ENCODE measurements around the gene DNAI1. TPM values are rescaled to one million over a fixed set of nuclear protein-coding genes. Genes with fewer than 3 reads are reported as not detected.

DNAI1 gene
- total RNA-seq, 1 experiment from 2014 or later = not detected

DNA sequence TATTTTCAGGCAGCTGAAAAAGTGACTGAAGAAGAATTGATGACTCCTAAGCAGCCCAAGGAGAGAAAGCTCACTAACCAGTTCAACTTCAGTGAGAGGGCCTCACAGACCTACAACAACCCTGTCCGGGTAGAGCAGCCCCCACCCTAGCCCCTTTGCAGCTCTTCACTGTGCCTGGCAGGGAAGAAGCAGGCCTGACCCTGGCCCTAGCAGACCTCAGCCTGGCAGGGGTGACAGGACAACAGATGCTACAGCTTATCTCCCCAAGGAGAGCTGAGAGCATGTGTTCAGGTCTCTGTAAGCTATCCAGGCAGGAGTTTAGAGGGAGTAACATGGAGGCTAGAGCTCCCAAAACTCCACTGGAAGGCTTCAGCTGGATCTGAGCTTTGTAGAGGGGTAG lies 31.8 kb downstream of the DNAI1 start:
- DNase-seq (ENCODE audit: low read depth) = no peak

- no peak for DNase-seq (ENCODE audit: low read depth)
Measured at GRCh38 chr9:34490760-34491159, 32.2 kb downstream of the DNAI1 start.

GRCh38 chr9:34491596-34491995 lies 33.0 kb downstream of the DNAI1 start:
- DNase-seq (ENCODE audit: low read depth) = no peak

GRCh38 chr9:34492051-34492450 lies 33.4 kb downstream of the DNAI1 start:
- no peak for DNase-seq (ENCODE audit: low read depth)

DNA sequence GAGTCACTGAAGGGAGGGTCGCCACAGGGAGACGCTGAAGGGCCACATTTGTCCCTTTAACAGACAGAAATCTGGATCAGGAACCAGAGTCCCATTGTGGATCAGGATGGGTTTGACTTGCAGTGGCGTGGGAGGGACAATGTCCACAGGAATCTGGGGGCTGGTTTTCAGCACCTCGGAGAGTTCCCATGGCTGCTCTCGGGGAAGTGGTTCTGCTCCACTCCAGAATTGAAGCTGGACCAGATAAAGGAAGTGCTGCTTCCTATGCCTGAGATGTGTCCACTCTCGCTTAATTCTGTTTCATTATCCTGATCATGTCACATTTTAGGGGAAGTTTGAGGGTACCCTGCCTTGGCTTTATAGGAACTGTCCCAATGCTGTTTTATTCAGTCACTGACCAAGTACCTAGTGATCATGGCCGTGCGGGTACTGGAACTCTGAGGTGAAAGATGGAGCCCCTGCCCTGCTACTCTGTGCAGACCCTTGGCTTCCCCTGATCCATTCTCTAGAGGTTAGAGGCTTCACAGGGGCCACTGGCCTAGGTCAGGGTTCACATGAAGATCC lies 35.4 kb downstream of the DNAI1 start:
- peak; percentile 48 for DNase-seq (ENCODE audit: low read depth)

GRCh38 chr9:34496149-34496712 lies 37.6 kb downstream of the DNAI1 start:
- peak; percentile 65 for DNase-seq (ENCODE audit: low read depth)

DNA sequence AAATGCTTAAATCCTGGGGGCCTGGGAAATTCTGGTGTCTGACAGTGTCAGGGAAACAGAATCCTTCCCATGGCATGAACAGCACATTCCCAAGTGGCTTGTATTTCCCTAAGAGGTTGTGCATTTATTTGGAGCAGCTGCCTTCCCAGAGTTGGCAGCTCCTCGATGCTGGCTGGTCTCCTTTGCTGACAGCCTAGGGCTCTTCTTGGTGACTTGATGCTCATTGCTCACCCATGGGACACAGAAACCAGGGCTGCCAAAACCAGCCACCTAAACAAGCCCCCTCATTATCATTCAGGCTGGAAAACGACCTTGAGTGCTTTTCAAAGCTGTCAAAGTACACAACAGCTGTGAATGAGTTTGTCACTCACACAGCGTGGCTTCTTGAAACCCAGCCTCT lies 39.9 kb downstream of the DNAI1 start:
- DNase-seq (ENCODE audit: low read depth) = no peak

- no peak for DNase-seq (ENCODE audit: low read depth)
Measured at GRCh38 chr9:34499076-34499475, 40.5 kb downstream of the DNAI1 start.

GRCh38 chr9:34500623-34501267 lies 42.1 kb downstream of the DNAI1 start:
- peak; percentile 44 for DNase-seq (ENCODE audit: low read depth)

- no peak for DNase-seq (ENCODE audit: low read depth)
Measured at GRCh38 chr9:34501372-34501771, 42.8 kb downstream of the DNAI1 start.

DNA sequence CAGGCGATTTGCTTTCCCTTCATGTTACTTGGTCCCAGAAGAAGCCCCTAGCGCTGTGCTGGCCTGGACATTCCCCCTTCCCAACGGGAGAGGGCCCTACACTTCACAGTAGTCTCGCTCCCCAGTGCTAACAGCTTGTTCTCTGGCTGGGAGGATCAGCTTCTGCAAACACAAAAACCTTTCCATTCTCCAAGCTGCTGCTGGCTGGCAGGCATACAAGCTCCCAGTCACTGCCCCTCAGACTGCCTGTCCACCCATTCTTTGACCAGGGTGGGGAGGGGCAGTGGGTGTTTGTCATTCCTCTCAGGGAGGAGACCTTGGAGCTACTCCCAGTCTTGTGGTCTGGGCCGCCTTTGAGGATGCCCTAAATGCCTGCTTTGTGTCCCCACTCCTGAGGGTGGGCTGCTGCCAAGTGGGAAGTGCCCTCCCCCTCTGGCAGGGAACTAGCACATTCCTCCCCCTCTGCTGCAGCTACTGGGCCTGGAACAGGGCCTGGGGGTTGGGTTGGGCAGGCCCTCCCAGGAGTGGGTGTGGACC lies 43.4 kb downstream of the DNAI1 start:
- DNase-seq (ENCODE audit: low read depth) = peak; percentile 74

GRCh38 chr9:34502471-34502870 lies 43.9 kb downstream of the DNAI1 start:
- DNase-seq (ENCODE audit: low read depth) = no peak

DNA sequence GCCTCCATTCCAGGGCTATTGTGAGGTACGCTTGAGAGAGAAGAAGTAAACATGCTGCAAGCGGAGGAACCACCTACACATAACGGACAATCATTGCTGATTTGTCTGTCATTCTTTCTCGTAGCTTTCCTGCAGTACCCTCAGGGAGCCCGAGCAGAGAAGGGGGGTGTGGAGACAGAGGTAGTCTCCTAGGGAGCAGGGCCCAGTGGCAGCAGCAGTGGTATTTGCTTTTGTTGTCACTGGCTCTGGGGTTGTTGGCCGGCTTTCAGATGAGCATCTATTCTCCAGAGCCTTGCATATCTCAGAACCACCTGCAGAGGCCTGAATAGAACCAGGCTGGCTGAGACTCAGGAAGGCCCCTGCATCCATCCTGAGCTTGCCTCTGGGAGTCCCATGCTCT lies 44.3 kb downstream of the DNAI1 start:
- no peak for DNase-seq (ENCODE audit: low read depth)

GRCh38 chr9:34503406-34503805 lies 44.8 kb downstream of the DNAI1 start:
- peak; percentile 23 for DNase-seq (ENCODE audit: low read depth)

- no peak for DNase-seq (ENCODE audit: low read depth)
Measured at GRCh38 chr9:34505370-34506120, 46.9 kb downstream of the DNAI1 start.

- DNase-seq (ENCODE audit: low read depth) = no peak
Measured at GRCh38 chr9:34506623-34507022, 48.0 kb downstream of the DNAI1 start.

DNA sequence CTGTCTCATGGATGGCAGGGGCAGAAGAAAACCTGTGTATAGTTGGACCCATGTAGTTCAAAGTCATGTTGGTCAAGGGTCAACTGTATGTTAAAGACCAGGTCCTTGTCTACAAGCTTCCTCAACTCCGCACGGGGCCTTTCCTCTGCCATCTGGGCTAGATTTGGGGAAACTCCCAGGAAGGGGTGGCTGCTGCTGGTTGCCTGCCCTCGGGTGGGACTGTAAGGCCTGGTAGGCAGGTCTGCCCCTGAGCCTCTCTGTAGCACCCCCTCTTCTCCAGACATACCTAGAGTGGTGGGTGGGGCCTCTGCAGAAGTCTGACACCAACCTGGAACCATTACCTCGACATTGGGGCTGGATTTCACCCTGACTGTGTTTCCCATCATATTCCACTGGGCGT lies 49.0 kb downstream of the DNAI1 start:
- DNase-seq (ENCODE audit: low read depth) = no peak

GRCh38 chr9:34507966-34508365 lies 49.4 kb downstream of the DNAI1 start:
- DNase-seq (ENCODE audit: low read depth) = no peak

DNA sequence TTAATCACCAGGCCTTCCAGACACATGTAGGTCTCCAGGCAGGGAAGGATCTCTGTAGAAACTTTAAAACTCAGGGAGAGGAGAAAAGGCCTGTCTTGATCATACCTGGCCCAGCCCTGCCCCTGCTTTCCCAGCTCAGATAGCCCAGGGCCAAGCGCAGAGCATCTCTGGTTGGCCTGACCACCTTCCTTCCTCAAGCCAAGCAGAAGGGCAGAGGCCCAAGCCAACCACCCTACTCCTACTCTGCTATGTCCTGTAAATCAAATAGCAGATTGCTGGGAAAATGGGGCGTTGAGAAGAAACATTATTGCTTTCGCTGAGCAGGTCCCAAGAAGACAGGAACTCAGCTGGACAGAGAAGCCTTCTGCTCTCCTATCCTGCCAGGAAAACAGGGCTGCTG lies 49.9 kb downstream of the DNAI1 start:
- DNase-seq (ENCODE audit: low read depth) = no peak

- no peak for DNase-seq (ENCODE audit: low read depth)
Measured at GRCh38 chr9:34508951-34509350, 50.3 kb downstream of the DNAI1 start.

- DNase-seq (ENCODE audit: low read depth) = no peak
Measured at GRCh38 chr9:34510497-34511468, 52.2 kb downstream of the DNAI1 start.

All from M059J (cell line).